ENCODE results near the gene HELQ.

- TF ChIP-seq CTCF (IDR thresholded peaks at IDR 0.05) (no peak), POLR2A (IDR thresholded peaks at IDR 0.05) (no peak)
Observed at GRCh38 chr4:83388313-83388676, 67.3 kb downstream of the HELQ start.
